NB4 (cell line): ENCODE data around the gene MRPS2.
"Not testable (repeated sequence)": the region's sequence is repeated elsewhere in the genome, so short reads cannot be mapped to it uniquely, and the experiment has no call there.

Experiments
- DNase-seq: peaks from one replicate; pipeline ENCODE4 v3.0.0; 2010; ENCODE audit warnings: low read depth
- H3K4me3 ChIP-seq: one replicate; pipeline ENCODE4 v1.5.1; 2011; ENCODE audit warnings: mild to moderate bottlenecking, low read depth, low read length, moderate library complexity
- CTCF ChIP-seq: IDR thresholded peaks from one replicate; pipeline ENCODE4 v1.5.1; 2012; ENCODE audit warnings: low read depth, low read length
- MYC ChIP-seq: IDR thresholded peaks from 2 replicates; pipeline ENCODE4 v1.6.1; 2011; ENCODE audit warnings: low read depth, low read length
- POLR2A ChIP-seq: IDR thresholded peaks from 2 replicates; pipeline ENCODE4 v1.6.1; 2011; ENCODE audit warnings: mild to moderate bottlenecking; ENCODE audit not compliant: insufficient read length; ENCODE audit errors: extremely low read depth
- TF ChIP-seq, protein P1 (sequence below): IDR thresholded peaks from 2 replicates; pipeline ENCODE4 v1.6.1; 2011; ENCODE audit warnings: low read depth, low read length

The MRPS2 gene

GRCh38 chr9:135525241-135526088, 25.0 kb downstream of the MRPS2 start:
- DNase-seq, result no peak
- TF ChIP-seq CTCF (no peak), POLR2A (no peak), MYC (no peak)
- TF ChIP-seq, protein P1, sequence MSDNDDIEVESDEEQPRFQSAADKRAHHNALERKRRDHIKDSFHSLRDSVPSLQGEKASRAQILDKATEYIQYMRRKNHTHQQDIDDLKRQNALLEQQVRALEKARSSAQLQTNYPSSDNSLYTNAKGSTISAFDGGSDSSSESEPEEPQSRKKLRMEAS, result no peak
- no peak overlapping the region for H3K4me3 ChIP-seq

DNA sequence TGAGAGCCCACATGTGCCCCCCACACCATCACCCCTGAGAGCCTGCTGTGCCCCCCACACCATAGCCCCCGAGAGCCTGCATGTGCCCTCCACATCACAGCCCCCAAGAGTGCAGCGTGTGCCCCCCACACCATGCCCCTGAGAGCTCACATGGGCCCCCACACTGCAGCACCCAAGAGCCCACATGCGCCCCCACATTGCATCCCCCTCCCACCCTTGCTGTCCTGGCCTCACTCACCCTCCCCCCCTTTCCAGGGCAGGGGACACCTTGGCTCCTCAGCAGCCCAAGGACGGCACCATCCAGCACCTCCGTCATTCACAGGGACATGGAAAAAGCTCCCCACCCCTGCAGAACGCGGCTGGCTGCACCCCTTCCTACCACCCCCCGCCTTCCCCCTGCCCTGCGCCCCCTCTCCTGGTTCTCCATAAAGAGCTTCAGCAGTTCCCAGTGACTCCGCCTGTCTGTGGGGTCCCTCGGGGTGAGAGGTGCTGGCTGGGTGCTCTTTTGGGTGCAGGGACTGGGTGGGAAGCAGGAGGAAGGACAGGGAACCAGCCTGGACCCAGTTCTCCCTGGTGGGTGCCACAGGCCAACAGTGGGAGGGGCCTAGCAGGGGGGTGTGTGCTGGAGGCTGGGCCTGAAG, 25.7 kb downstream of the MRPS2 start:
- no peak overlapping the region for H3K4me3 ChIP-seq
- no peak for DNase-seq
- TF ChIP-seq, protein P1, result no peak
- TF ChIP-seq CTCF (no peak), MYC (no peak), POLR2A (no peak)

GRCh38 chr9:135526730-135527571, 26.5 kb downstream of the MRPS2 start:
- no peak for TF ChIP-seq MYC
- TF ChIP-seq CTCF, result no peak
- TF ChIP-seq POLR2A, result no peak
- TF ChIP-seq, protein P1, result no peak
- no peak overlapping the region for H3K4me3 ChIP-seq
- DNase-seq, result peak; percentile 22

DNA sequence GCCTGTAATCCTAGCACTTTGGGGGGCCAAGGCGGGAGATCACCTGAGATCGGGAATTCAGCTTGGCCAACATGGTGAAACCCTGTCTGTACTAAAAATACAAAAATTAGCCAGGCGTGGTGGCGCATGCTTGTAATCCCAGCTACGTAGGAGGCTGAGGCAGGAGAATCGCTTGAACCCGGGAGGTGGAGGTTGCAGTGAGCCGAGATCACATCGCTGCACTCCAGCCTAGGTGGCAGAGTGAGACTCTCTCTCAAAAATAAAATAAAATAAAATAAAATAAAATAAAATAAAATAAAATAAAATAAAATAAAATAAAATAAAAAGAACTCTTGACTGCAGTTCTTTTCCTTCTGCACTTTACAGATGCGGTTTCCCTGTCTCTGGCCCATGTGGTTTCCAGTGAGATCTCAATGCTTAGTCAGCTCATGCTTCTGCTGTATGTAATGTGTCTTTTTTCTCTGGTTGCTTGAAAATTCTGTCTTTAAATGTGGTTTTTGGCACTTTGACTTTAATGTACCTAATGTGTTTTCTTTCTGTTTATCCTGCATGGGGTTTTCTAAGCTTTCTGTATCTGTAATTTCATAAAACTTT, 28.5 kb downstream of the MRPS2 start:
- not testable (repeated sequence) for H3K4me3 ChIP-seq, DNase-seq

DNA sequence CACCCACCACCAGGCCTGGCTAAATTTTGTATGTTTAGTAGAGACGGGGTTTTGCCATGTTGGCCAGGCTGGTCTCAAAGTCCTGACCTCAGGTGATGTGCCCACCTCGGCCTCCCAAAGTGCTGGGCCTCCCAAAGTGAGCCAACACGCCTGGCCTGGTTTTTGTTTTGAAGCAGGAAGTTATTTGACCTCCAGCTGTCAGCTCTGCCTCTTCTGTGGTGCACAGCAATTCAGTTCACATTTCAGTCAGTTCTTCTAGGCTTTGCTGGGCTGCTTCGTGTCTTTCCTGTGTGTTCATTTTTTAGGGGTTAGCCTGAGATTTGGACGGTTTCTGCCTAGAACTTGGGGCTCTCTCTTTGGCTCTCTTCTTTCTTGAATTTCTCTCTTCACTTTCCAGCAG, 29.7 kb downstream of the MRPS2 start:
- no peak for DNase-seq
- no peak overlapping the region for H3K4me3 ChIP-seq
- TF ChIP-seq, protein P1, result no peak
- no peak for TF ChIP-seq CTCF
- no peak for TF ChIP-seq POLR2A
- TF ChIP-seq MYC, result no peak
